Measurements from ENCODE around the gene MAGI2. TPM values are rescaled to one million over a fixed set of nuclear protein-coding genes. Genes with fewer than 3 reads are reported as not detected.

Gene MAGI2
- total and polyA plus RNA-seq, 2 donors (not counting 3 experiments of a cell fraction or from before 2014, with no cell fraction given) = 0.28 to 6.0 TPM

DNA sequence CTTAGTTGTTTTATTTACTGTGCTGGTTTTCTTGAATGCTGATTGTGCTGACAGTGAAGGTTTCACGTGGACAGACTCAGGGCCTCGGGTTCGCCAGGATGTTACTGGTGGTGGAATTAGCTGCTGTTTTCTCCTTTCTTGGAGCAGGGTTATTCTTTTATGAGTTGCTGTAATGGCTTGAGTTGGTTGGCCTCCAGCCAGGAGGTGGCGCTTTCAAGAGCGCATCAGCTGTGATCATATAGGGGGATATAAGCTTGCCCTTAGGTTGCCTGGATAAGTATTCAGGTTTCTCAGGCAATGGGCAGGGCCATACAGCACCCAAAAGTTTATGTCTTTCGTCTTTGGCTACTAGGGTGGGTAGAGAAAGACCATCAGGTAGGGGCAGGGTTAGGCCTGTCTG is 913.6 kb downstream of the MAGI2 start:
- H3K9ac ChIP-seq (replicated peaks; ENCODE audit: extremely low read depth, insufficient read depth, low read length) = no peak overlapping the region
- DNase-seq (ENCODE audit: low read depth, low spot score) = no peak
- no peaks in the 10 kb centered on the region for H3K79me2 ChIP-seq (ENCODE audit: control insufficient read depth, insufficient read depth, low read length)
- no peaks in the 10 kb centered on the region for H3K4me1 ChIP-seq (ENCODE audit: control insufficient read depth, extremely low read depth, insufficient read depth, low read length)
- dilution Hi-C loops (cut with MboI; ENCODE audit: extremely low pct_ligation_motif_present, low sequenced_read_pairs) = no loop called here
- no TSS peak for BruUV-seq (replicated peaks)
- H3K9me3 ChIP-seq (replicated peaks; ENCODE audit: control insufficient read depth, insufficient read depth, low read length) = no peaks in the 10 kb centered on the region
- H3K4me2 ChIP-seq (ENCODE audit: insufficient read depth, low read length) = no peak overlapping the region
- FAIRE-seq = no peak
- H3K27me3 ChIP-seq (ENCODE audit: control insufficient read depth in 2 of 2, insufficient read depth in 2 of 2, low read length in 2 of 2) = no peaks in the 10 kb centered on the region
- no peaks in the 10 kb centered on the region for H3K9me1 ChIP-seq (replicated peaks; ENCODE audit: control insufficient read depth, extremely low read depth, insufficient read depth, low read length)
- ChIA-PET CTCF (no interaction called here), POLR2A (no interaction called here)
- H4K20me1 ChIP-seq (replicated peaks; ENCODE audit: control insufficient read depth, extremely low read depth, insufficient read depth, low read length) = no peaks in the 10 kb centered on the region
- H3K27ac ChIP-seq (ENCODE audit: insufficient read depth, low read depth, low read length) = no peak overlapping the region
- H3K4me3 ChIP-seq (replicated peaks in 1 of 3; ENCODE audit: insufficient read depth in 1 of 3, low read depth in 1 of 3, low read length in 3 of 3) = no peak overlapping the region
- intact Hi-C loops (cut with micrococcal nuclease) = no loop called here
- H2AFZ ChIP-seq (ENCODE audit: low read depth, low read length) = no peak overlapping the region
- TF ChIP-seq POLR2A (IDR thresholded peaks at IDR 0.05; ENCODE audit: low read depth, low read length) (no peak), POLR2AphosphoS5 (IDR thresholded peaks at IDR 0.05; ENCODE audit: insufficient read depth, low read depth, low read length) (no peak), MYC (IDR thresholded peaks at IDR 0.05; ENCODE audit: low read depth, low read length) (no peak), EZH2 (IDR thresholded peaks at IDR 0.05; ENCODE audit: borderline replicate concordance, low read depth, low read length, severe bottlenecking) (no peak), FOS (IDR thresholded peaks at IDR 0.05; ENCODE audit: borderline replicate concordance, insufficient read depth, low read length) (no peak), JUN (IDR thresholded peaks at IDR 0.05; ENCODE audit: borderline replicate concordance, insufficient read depth, insufficient read length, low read depth) (no peak), GATA2 (IDR thresholded peaks at IDR 0.05; ENCODE audit: insufficient read depth, insufficient read length, low read depth, low read length) (no peak)
- TF ChIP-seq, protein P1, sequence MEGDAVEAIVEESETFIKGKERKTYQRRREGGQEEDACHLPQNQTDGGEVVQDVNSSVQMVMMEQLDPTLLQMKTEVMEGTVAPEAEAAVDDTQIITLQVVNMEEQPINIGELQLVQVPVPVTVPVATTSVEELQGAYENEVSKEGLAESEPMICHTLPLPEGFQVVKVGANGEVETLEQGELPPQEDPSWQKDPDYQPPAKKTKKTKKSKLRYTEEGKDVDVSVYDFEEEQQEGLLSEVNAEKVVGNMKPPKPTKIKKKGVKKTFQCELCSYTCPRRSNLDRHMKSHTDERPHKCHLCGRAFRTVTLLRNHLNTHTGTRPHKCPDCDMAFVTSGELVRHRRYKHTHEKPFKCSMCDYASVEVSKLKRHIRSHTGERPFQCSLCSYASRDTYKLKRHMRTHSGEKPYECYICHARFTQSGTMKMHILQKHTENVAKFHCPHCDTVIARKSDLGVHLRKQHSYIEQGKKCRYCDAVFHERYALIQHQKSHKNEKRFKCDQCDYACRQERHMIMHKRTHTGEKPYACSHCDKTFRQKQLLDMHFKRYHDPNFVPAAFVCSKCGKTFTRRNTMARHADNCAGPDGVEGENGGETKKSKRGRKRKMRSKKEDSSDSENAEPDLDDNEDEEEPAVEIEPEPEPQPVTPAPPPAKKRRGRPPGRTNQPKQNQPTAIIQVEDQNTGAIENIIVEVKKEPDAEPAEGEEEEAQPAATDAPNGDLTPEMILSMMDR (IDR thresholded peaks at IDR 0.05; ENCODE audit: extremely low read depth in 1 of 2, insufficient read depth in 1 of 2, low read depth in 1 of 2, low read length in 2 of 2) = no peak
- TF ChIP-seq, protein P2, sequence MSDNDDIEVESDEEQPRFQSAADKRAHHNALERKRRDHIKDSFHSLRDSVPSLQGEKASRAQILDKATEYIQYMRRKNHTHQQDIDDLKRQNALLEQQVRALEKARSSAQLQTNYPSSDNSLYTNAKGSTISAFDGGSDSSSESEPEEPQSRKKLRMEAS (IDR thresholded peaks at IDR 0.05; ENCODE audit: insufficient read depth, insufficient read length) = no peak
- no peaks in the 10 kb centered on the region for H3K36me3 ChIP-seq (ENCODE audit: control insufficient read depth in 2 of 2, extremely low read depth in 1 of 2, insufficient read depth in 2 of 2, low read length in 2 of 2)
